H1 (cell line): ENCODE measurements around the gene NFIA. TPM values are rescaled to one million over a fixed set of nuclear protein-coding genes. Genes with fewer than 3 reads are reported as not detected.

ENCODE experiments used
- CTCF ChIA-PET: fragments of 300-600 bp; sonication (Branson Sonifier 250); formaldehyde crosslinking; loops from one replicate; lab custom pipeline; 2021; ENCODE audit not compliant: partially characterized antibody; lab: Charles Lee
- POLR2A ChIA-PET: fragments of 300-600 bp; sonication (Branson Sonifier 250); formaldehyde crosslinking; loops from one replicate; lab custom pipeline; 2021; ENCODE audit warnings: inconsistent platforms; ENCODE audit not compliant: partially characterized antibody; lab: Charles Lee
- DNase-seq, 2 experiments: peaks; one replicate each; pipeline versions ENCODE4 v3.0.0 to v3.0.0-alpha.2; 2010 to 2022; ENCODE audit warnings: low spot score in 2 of 2, low read depth in 1 of 2, mixed read lengths in 1 of 2
- FAIRE-seq: peaks from 2 replicates; lab custom pipeline; 2011; peaks lifted over from hg19 to GRCh38; lab: Jason Lieb, UNC
- H2AFZ ChIP-seq: 2 replicates; pipeline ENCODE4 v1.8.1; 2012; ENCODE audit warnings: low read length, inconsistent platforms
- H2AK5ac ChIP-seq: 2 replicates; pipeline ENCODE4 v1.6.1; 2013; ENCODE audit warnings: low read depth, low read length
- H2BK120ac ChIP-seq: replicated peaks from 2 replicates; pipeline ENCODE3; 2013; ENCODE audit warnings: low read depth, low read length, inconsistent platforms
- H2BK12ac ChIP-seq: 2 replicates; pipeline ENCODE4 v1.6.1; 2013; ENCODE audit warnings: low read depth, low read length
- H2BK15ac ChIP-seq: 2 replicates; pipeline ENCODE4 v1.6.1; 2013; ENCODE audit warnings: low read length
- H2BK20ac ChIP-seq: 2 replicates; pipeline ENCODE4 v1.6.1; 2013; ENCODE audit warnings: low read length
- H2BK5ac ChIP-seq: 2 replicates; pipeline ENCODE4 v1.6.1; 2013; ENCODE audit warnings: low read depth, low read length
- H3K14ac ChIP-seq: 2 replicates; pipeline ENCODE4 v1.6.1; 2013; ENCODE audit warnings: inconsistent platforms; ENCODE audit not compliant: insufficient read length
- H3K18ac ChIP-seq: 2 replicates; pipeline ENCODE4 v1.6.1; 2013; ENCODE audit warnings: low read length; ENCODE audit errors: extremely low read depth
- H3K23ac ChIP-seq: 2 replicates; pipeline ENCODE4 v1.6.1; 2013; ENCODE audit warnings: inconsistent platforms; ENCODE audit not compliant: insufficient read length
- H3K23me2 ChIP-seq: 2 replicates; pipeline ENCODE4 v1.6.1; 2013; ENCODE audit warnings: low read depth, low read length
- H3K27ac ChIP-seq: 2 replicates; pipeline ENCODE4 v1.6.1; 2011; ENCODE audit warnings: low read depth, low read length, inconsistent platforms
- H3K27me3 ChIP-seq, 4 experiments: replicated peaks in 1 of 4; 1 replicate in 1 of 4; 2 replicates in 3 of 4; pipeline versions ENCODE4 v1.6.1 to v1.8.1; 2011 to 2013; ENCODE audit warnings: low read length in 3 of 4, mild to moderate bottlenecking in 3 of 4, inconsistent platforms in 2 of 4, mixed read lengths in 2 of 4, moderate library complexity in 1 of 4; ENCODE audit not compliant: control insufficient read depth in 3 of 4, insufficient read depth in 3 of 4; ENCODE audit errors: extremely low read depth in 1 of 4
- H3K36me3 ChIP-seq, 4 experiments: 2 replicates each; pipeline versions ENCODE4 v1.6.1 to v1.8.1; 2011 to 2013; ENCODE audit warnings: mild to moderate bottlenecking in 4 of 4, low read length in 3 of 4, moderate library complexity in 2 of 4, control low read depth in 1 of 4, inconsistent platforms in 1 of 4; ENCODE audit not compliant: insufficient read depth in 4 of 4, control insufficient read depth in 2 of 4
- H3K4ac ChIP-seq: replicated peaks from 2 replicates; pipeline ENCODE3; 2013; ENCODE audit warnings: low read length, low read depth, mixed read lengths, inconsistent platforms; ENCODE audit not compliant: insufficient read length
- H3K4me1 ChIP-seq, 4 experiments: replicated peaks in 1 of 4; 1 replicate in 1 of 4; 2 replicates in 3 of 4; pipeline versions ENCODE4 v1.6.1 to v1.8.1; 2011 to 2013; ENCODE audit warnings: low read length in 3 of 4, inconsistent platforms in 2 of 4, mixed read lengths in 1 of 4; ENCODE audit not compliant: insufficient read depth in 4 of 4, control insufficient read depth in 3 of 4
- H3K4me2 ChIP-seq, 2 experiments: 2 replicates each; pipeline versions ENCODE4 v1.6.1 to v1.8.1; 2011 to 2013; ENCODE audit warnings: low read depth in 2 of 2, low read length in 2 of 2, control low read depth in 1 of 2, inconsistent platforms in 1 of 2, mild to moderate bottlenecking in 1 of 2; ENCODE audit not compliant: insufficient read depth in 1 of 2
- H3K4me3 ChIP-seq, 4 experiments: fragments of 200-600, 300-600 bp in 1 of 4; sonication (generic), shearing (Covaris generic), sonication (Bioruptor Twin) in 1 of 4; 2 replicates each; pipeline versions ENCODE4 v1.5.1 to v1.8.1; 2011 to 2016; ENCODE audit warnings: low read length in 4 of 4, low read depth in 3 of 4, control low read depth in 2 of 4, inconsistent platforms in 2 of 4, mild to moderate bottlenecking in 2 of 4, mixed read lengths in 1 of 4, moderate library complexity in 1 of 4; ENCODE audit not compliant: insufficient read depth in 2 of 4; ENCODE audit errors: extremely low read depth in 1 of 4
- H3K56ac ChIP-seq: replicated peaks from 2 replicates; pipeline ENCODE3; 2013; ENCODE audit warnings: low read depth, mild to moderate bottlenecking, mixed read lengths, low read length, inconsistent platforms; ENCODE audit not compliant: insufficient read length
- H3K79me1 ChIP-seq: 2 replicates; pipeline ENCODE4 v1.6.1; 2013; ENCODE audit warnings: low read depth, low read length, control low read depth
- H3K79me2 ChIP-seq, 2 experiments: 2 replicates each; pipeline versions ENCODE4 v1.6.1 to v1.8.1; 2012 to 2013; ENCODE audit warnings: low read length in 2 of 2, mild to moderate bottlenecking in 2 of 2, inconsistent platforms in 1 of 2; ENCODE audit not compliant: insufficient read depth in 2 of 2, control insufficient read depth in 1 of 2
- H3K9ac ChIP-seq, 4 experiments: replicated peaks in 1 of 4; 1 replicate in 1 of 4; 2 replicates in 3 of 4; pipeline versions ENCODE4 v1.6.1 to v1.8.1; 2011 to 2013; ENCODE audit warnings: low read depth in 3 of 4, low read length in 3 of 4, control low read depth in 2 of 4, mild to moderate bottlenecking in 2 of 4, moderate library complexity in 2 of 4, inconsistent platforms in 1 of 4; ENCODE audit errors: extremely low read depth in 1 of 4
- H3K9me3 ChIP-seq, 2 experiments: 2 replicates each; pipeline versions ENCODE4 v1.6.1 to v1.8.1; 2012 to 2013; ENCODE audit warnings: mild to moderate bottlenecking in 2 of 2, moderate library complexity in 2 of 2, control low read depth in 1 of 2, inconsistent platforms in 1 of 2, low read depth in 1 of 2, low read length in 1 of 2, mixed read lengths in 1 of 2; ENCODE audit not compliant: insufficient read depth in 2 of 2
- H4K20me1 ChIP-seq, 2 experiments: replicated peaks in 1 of 2; 2 replicates each; pipeline versions ENCODE3 to v1.8.1; 2011 to 2013; ENCODE audit warnings: inconsistent platforms in 2 of 2, low read length in 2 of 2, mild to moderate bottlenecking in 1 of 2; ENCODE audit not compliant: insufficient read depth in 2 of 2, control insufficient read depth in 1 of 2
- H4K5ac ChIP-seq: 2 replicates; pipeline ENCODE4 v1.6.1; 2013; ENCODE audit warnings: low read length, low read depth, mixed read lengths, inconsistent platforms; ENCODE audit not compliant: insufficient read length
- H4K8ac ChIP-seq: 2 replicates; pipeline ENCODE4 v1.8.0; 2013; ENCODE audit warnings: mild to moderate bottlenecking, moderate library complexity, low read length, inconsistent platforms; ENCODE audit not compliant: insufficient read depth; ENCODE audit errors: extremely low read depth
- H4K91ac ChIP-seq: replicated peaks from 2 replicates; pipeline ENCODE3; 2013; ENCODE audit warnings: low read length, mixed read lengths, inconsistent platforms; ENCODE audit not compliant: insufficient read length
- CHD1 ChIP-seq: IDR thresholded peaks from 2 replicates; pipeline ENCODE4 v1.6.1; 2012; ENCODE audit warnings: low read depth, low read length, improper control_type of control experiment
- EGR1 ChIP-seq: IDR thresholded peaks from 2 replicates; pipeline ENCODE4 v1.6.1; 2011; ENCODE audit warnings: low read depth, low read length, borderline replicate concordance
- HDAC2 ChIP-seq, 2 experiments: fragments of 300-600 bp in 1 of 2; sonication (generic) in 1 of 2; IDR thresholded peaks; 2 replicates each; pipeline ENCODE4 v1.6.1; 2011 to 2012; ENCODE audit warnings: low read depth in 2 of 2, low read length in 2 of 2, mild to moderate bottlenecking in 2 of 2, moderate library complexity in 2 of 2, borderline replicate concordance in 1 of 2, inconsistent platforms in 1 of 2
- HDAC6 ChIP-seq: IDR thresholded peaks from one replicate; pipeline ENCODE4 v1.7.1; 2012; ENCODE audit warnings: low read depth, mild to moderate bottlenecking, inconsistent platforms, low read length, moderate library complexity
- KDM4A ChIP-seq: IDR thresholded peaks from one replicate; pipeline ENCODE4 v1.7.1; 2012; ENCODE audit warnings: low read depth, mild to moderate bottlenecking, moderate library complexity, low read length, inconsistent platforms; ENCODE audit not compliant: severe bottlenecking
- POLR2A ChIP-seq, 2 experiments: IDR thresholded peaks; 1 replicate in 1 of 2; 2 replicates in 1 of 2; pipeline ENCODE4 v1.6.1; 2011; ENCODE audit warnings: low read depth in 2 of 2, low read length in 2 of 2, mild to moderate bottlenecking in 2 of 2; ENCODE audit errors: control extremely low read depth in 1 of 2
- SAP30 ChIP-seq: fragments of 300-600 bp; sonication (generic); IDR thresholded peaks from 2 replicates; pipeline ENCODE4 v1.7.1; 2012; ENCODE audit warnings: low read length, moderate library complexity, mild to moderate bottlenecking, inconsistent platforms; ENCODE audit not compliant: insufficient read depth, insufficient replicate concordance
- SP1 ChIP-seq: IDR thresholded peaks from 2 replicates; pipeline ENCODE4 v1.6.1; 2011; ENCODE audit warnings: low read depth, low read length
- TAF7 ChIP-seq: optimal IDR thresholded peaks from 2 replicates; pipeline ENCODE3; 2011; ENCODE audit warnings: low read depth, mild to moderate bottlenecking, inconsistent platforms, low read length, moderate library complexity, borderline replicate concordance
- TEAD4 ChIP-seq: IDR thresholded peaks from 2 replicates; pipeline ENCODE4 v1.6.1; 2012; ENCODE audit warnings: low read depth, low read length, inconsistent platforms, mixed read lengths
- WGBS, 2 experiments: shearing (Covaris generic) in 1 of 2; methylation state at CpG; one replicate each; pipeline versions ENCODE4 v1.1.6 to v1.1.7; 2013 to 2015; ENCODE audit warnings: low lambda C conversion rate in 2 of 2, mixed read lengths in 2 of 2, inconsistent platforms in 1 of 2, low coverage in 1 of 2, missing lambda C conversion rate in 1 of 2; ENCODE audit not compliant: insufficient replicate concordance in 2 of 2, insufficient coverage in 1 of 2, insufficient read length in 1 of 2; ENCODE audit errors: extremely low coverage in 1 of 2, missing lambda C conversion rate in 1 of 2; 5-methylcytosine and 5-hydroxymethylcytosine counted together
- polyA plus RNA-seq, 7 experiments: library from polyadenylated mRNA; depleted of rRNA in 3 of 7; stranded (reverse) in 5 of 7; unstranded in 2 of 7; fragments of >200 nt in 5 of 7; fragments of 200-250 nt in 2 of 7; gene quantifications; 1 replicate in 5 of 7; 2 replicates in 1 of 7; 4 replicates in 1 of 7; pipeline versions ENCODE4 v1.2.1 to v1.2.3, GENCODE V29; 2011 to 2013; ENCODE audit warnings: missing spikeins in 2 of 7, mixed read lengths in 2 of 7
- total RNA-seq: library from RNA; stranded (reverse); fragmentation: NEBNext Ultra II Directional; extraction: Animal tissue kit (Norgen Biotek cat#: 25700); gene quantifications from 2 replicates; pipeline ENCODE4 v1.2.1, GENCODE V29; 2021
- TF ChIP-seq, protein P1 (sequence below): IDR thresholded peaks from 2 replicates; pipeline ENCODE4 v1.6.1; 2011; ENCODE audit warnings: low read depth, mild to moderate bottlenecking, low read length; ENCODE audit not compliant: insufficient read depth

The NFIA gene
- total and polyA plus RNA-seq, 2 of the 8 experiments (the other 6 are each of a cell fraction or from before 2014, with no cell fraction given): 1.8 to 2.3 TPM

DNA sequence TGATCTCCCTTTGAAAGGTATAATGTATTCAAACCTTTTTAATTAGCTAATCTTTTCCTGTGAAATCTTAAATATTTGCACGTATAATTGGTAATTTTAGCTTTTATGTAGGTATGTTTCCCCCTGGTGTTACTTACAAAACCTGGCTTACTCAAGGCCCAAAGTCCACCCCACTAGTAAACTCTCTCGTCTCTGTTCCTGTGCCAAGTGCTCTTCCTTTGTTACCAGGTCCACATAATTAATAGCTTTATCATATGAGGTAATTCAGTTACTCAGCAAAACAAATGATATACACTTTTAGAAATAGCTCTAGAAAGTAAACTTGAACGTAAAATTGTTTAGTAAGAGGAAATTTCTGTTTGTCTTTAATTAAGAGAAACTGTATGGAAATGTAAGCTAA is 36.7 kb downstream of the NFIA start:
- FAIRE-seq (no peak), DNase-seq (no peak)
- no peaks in the 10 kb centered on the region for H3K79me1 ChIP-seq
- no peak overlapping the region for H2AFZ ChIP-seq
- no peak overlapping the region for H2BK5ac ChIP-seq
- H3K23me2 ChIP-seq: no peaks in the 10 kb centered on the region
- no peaks in the 10 kb centered on the region for H4K20me1 ChIP-seq
- no peaks in the 10 kb centered on the region for H3K27me3 ChIP-seq
- CTCF ChIA-PET: no interaction called here
- peaks cover 0 to 2% (median 0%) of the 10 kb centered on the region in 4 experiments; a peak in 1 of 7 replicates for H3K4me1 ChIP-seq
- no peak overlapping the region for H3K27ac ChIP-seq
- H4K91ac ChIP-seq: no peak overlapping the region
- H3K9ac ChIP-seq: no peak overlapping the region
- no peak overlapping the region for H3K4ac ChIP-seq
- 87% methylated on average over 3 of the region's 3 CpGs; no CpG with 5 or more reads in 1 of the 2 experiments for WGBS, 2 experiments
- POLR2A ChIA-PET: interaction anchor here (1.3 to 1.4 kb wide), 2 partner anchors 9 to 42 kb away, joined by 3 to 4 read pairs; no protein-coding TSS in a partner anchor
- H3K23ac ChIP-seq: no peak overlapping the region
- H3K9me3 ChIP-seq: no peaks in the 10 kb centered on the region
- no peak overlapping the region for H3K18ac ChIP-seq
- H2BK120ac ChIP-seq: no peak overlapping the region
- no peak overlapping the region for H2BK15ac ChIP-seq
- H3K36me3 ChIP-seq: no peaks in the 10 kb centered on the region
- TF ChIP-seq SAP30 (no peak), HDAC2 (IDR thresholded peaks at IDR 0.05; ENCODE audit: borderline replicate concordance in 1 of 2, low read depth in 2 of 2, low read length in 2 of 2) (no peak), KDM4A (no peak), HDAC6 (no peak), CHD1 (no peak), TAF7 (no peak), POLR2A (IDR thresholded peaks at IDR 0.05; ENCODE audit: control extremely low read depth in 1 of 2, low read depth in 2 of 2, low read length in 2 of 2) (no peak), EGR1 (no peak), TEAD4 (no peak), SP1 (no peak)
- TF ChIP-seq, protein P1, sequence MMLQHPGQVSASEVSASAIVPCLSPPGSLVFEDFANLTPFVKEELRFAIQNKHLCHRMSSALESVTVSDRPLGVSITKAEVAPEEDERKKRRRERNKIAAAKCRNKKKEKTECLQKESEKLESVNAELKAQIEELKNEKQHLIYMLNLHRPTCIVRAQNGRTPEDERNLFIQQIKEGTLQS: no peak
- no peak overlapping the region for H2BK12ac ChIP-seq
- no peak overlapping the region for H2AK5ac ChIP-seq
- H2BK20ac ChIP-seq: no peak overlapping the region
- H3K56ac ChIP-seq: no peak overlapping the region
- H3K79me2 ChIP-seq: no peaks in the 10 kb centered on the region
- H4K8ac ChIP-seq: no peak overlapping the region
- H3K14ac ChIP-seq: no peak overlapping the region
- H3K4me2 ChIP-seq: no peak overlapping the region
- H3K4me3 ChIP-seq: no peak overlapping the region
- H4K5ac ChIP-seq: no peak overlapping the region
